Gastroesophageal sphincter (tissue), 4 donors: ENCODE measurements around the gene TTC7B. TPM values are rescaled to one million over a fixed set of nuclear protein-coding genes. Genes with fewer than 3 reads are reported as not detected.

Experiments
- ATAC-seq: fragments of 150-250 bp; one replicate; pipeline ENCODE4 v1.9.1; 2016; ENCODE audit warnings: mild to moderate bottlenecking, moderate library complexity
- H3K27ac ChIP-seq, 4 donors: fragments of 200-600 bp; sonication (generic) in 3 of 4; 1 replicate in 3 of 4; 2 replicates in 1 of 4; pipeline ENCODE4 v1.5.1; 2016 to 2019
- H3K27me3 ChIP-seq: fragments of 200-600 bp; sonication (generic); one replicate; pipeline ENCODE4 v1.5.1; 2019
- H3K36me3 ChIP-seq, 2 donors: fragments of 200-600 bp; sonication (generic); one replicate each; pipeline ENCODE4 v1.5.1; 2019; ENCODE audit warnings: control low read depth in 1 of 2
- H3K4me1 ChIP-seq, 3 donors: fragments of 200-600 bp; sonication (generic); 1 replicate in 2 of 3; 2 replicates in 1 of 3; pipeline ENCODE4 v1.5.1; 2016 to 2019; ENCODE audit warnings: control low read depth in 2 of 3
- H3K4me3 ChIP-seq, 2 donors: fragments of 200-600 bp; sonication (generic); one replicate each; pipeline ENCODE4 v1.5.1; 2019; ENCODE audit warnings: mild to moderate bottlenecking in 1 of 2, moderate library complexity in 1 of 2
- H3K9me3 ChIP-seq, 3 donors: fragments of 200-600 bp; sonication (generic); one replicate each; pipeline ENCODE4 v1.5.1; 2017 to 2019; ENCODE audit warnings: control low read depth in 2 of 3
- EP300 ChIP-seq: sonication (generic); formaldehyde crosslinking; IDR thresholded peaks from one replicate; pipeline ENCODE4 v1.6.1; 2017; ENCODE audit warnings: antibody characterized with exemption, mild to moderate bottlenecking
- POLR2A ChIP-seq, 2 donors: fragments of 450-650 bp; IDR thresholded peaks; one replicate each; pipeline ENCODE4 v1.6.1; 2017; ENCODE audit warnings: antibody characterized with exemption in 2 of 2, mild to moderate bottlenecking in 2 of 2, moderate library complexity in 1 of 2
- POLR2AphosphoS5 ChIP-seq: sonication (generic); formaldehyde crosslinking; IDR thresholded peaks from one replicate; pipeline ENCODE4 v1.6.1; 2017; ENCODE audit warnings: antibody characterized with exemption
- WGBS, 2 donors: methylation state at CpG; one replicate each; pipeline ENCODE4 v1.1.5; 2018; ENCODE audit warnings: low coverage in 1 of 2; 5-methylcytosine and 5-hydroxymethylcytosine counted together
- total RNA-seq, 4 donors: library from RNA; depleted of rRNA; stranded (reverse); fragments of >200 nt; gene quantifications; one replicate each; pipeline ENCODE4 v1.1.0, GENCODE V29; 2016
- TF ChIP-seq, protein P1 (sequence below), 4 experiments: fragments of 200-600 bp in 2 of 4; fragments of 450-650 bp in 2 of 4; sonication (generic) in 1 of 4; IDR thresholded peaks; one replicate each; pipeline ENCODE4 v1.5.1; 2017 to 2019; ENCODE audit warnings: antibody characterized with exemption in 4 of 4, mild to moderate bottlenecking in 2 of 4, moderate library complexity in 2 of 4

The TTC7B gene
- total RNA-seq, 4 donors from 2014 or later: 59.0 to 170 (median 64.1) TPM

DNA sequence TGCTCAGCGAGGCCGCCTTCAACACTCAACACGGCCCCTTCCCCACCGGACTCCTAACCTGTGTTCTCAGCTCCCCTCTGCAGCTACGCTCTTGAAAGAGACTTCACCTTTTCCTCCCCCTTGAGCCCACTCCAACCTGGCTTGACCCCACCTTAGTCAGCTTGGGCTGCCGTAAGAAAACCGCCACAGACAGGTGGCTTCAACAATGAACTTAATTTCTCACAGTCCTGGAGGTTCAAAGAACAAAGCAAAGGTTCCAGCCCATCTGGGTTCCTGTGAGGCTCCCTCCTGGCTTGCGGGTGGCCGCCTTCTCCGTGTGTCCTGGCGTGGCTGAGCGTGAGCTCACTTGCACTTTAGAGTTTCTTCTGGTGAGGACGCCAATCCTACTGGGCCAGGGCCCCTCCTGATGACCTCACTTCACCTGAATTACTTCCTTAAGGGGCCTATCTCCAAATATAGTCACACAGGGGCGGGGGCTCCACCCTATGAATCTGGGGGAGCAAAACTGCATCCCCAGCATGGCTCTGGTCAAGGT, 280.6 kb downstream of the TTC7B start:
- Histone ChIP-seq H3K4me3 (no peak overlapping the region), H3K9me3 (no peaks in the 10 kb centered on the region), H3K4me1 (peaks cover 0 to 43% (median 10%) of the 10 kb centered on the region in 3 donors), H3K27ac (peak overlapping the region in 3 of 4 donors; percentile 23 to 71 (median 68)), H3K27me3 (no peaks in the 10 kb centered on the region), H3K36me3 (peaks cover 0 to 19% of the 10 kb centered on the region in 2 donors)
- no peak for ATAC-seq
- TF ChIP-seq, protein P1, sequence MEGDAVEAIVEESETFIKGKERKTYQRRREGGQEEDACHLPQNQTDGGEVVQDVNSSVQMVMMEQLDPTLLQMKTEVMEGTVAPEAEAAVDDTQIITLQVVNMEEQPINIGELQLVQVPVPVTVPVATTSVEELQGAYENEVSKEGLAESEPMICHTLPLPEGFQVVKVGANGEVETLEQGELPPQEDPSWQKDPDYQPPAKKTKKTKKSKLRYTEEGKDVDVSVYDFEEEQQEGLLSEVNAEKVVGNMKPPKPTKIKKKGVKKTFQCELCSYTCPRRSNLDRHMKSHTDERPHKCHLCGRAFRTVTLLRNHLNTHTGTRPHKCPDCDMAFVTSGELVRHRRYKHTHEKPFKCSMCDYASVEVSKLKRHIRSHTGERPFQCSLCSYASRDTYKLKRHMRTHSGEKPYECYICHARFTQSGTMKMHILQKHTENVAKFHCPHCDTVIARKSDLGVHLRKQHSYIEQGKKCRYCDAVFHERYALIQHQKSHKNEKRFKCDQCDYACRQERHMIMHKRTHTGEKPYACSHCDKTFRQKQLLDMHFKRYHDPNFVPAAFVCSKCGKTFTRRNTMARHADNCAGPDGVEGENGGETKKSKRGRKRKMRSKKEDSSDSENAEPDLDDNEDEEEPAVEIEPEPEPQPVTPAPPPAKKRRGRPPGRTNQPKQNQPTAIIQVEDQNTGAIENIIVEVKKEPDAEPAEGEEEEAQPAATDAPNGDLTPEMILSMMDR (IDR thresholded peaks at IDR 0.05): no peak
- 95% methylated on average over 4 of the region's 14 CpGs; no CpG with 5 or more reads in 1 of the 2 donors for WGBS, 2 donors

DNA sequence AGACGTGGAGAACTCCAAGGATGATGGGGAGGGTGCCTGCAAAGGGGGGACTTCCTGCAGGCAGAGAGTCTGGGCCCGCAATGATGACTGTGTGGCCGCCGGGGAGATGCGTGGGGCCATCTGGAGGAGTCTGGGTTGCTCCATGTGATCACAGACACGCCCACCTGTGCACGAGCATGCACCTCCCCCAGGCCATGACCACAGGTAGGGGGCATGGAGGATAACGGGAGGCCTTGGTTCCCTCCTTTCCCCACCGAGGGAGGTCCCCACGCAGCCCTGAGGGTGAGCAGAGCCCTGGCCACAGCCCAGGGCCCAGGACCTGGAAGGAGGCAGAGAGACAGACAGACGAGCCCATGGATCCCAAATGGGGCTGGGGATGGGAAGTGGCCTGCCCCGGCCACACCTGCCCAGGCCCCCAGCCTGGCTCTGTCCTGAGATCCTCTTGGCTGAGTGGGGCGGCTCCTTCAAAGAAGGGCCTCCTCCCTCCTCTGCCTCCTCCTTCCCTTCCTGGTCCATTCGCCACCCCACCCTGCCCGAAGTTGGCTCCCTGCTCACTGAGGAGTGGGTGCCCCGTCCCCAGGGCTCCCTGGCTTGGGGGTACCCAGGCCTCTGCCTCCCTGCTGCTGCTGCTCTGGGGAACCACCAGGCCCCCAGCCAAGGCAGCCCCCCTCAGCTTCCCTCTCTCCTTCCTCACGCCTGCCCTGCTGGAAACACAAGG, 281.2 kb downstream of the TTC7B start:
- 75 to 90% methylated on average over 2 to 4 of the region's 17 CpGs for WGBS, 2 donors
- no peaks in the 10 kb centered on the region for H3K27me3 ChIP-seq
- peak overlapping the region in 1 of 4 donors; percentile 68 for H3K27ac ChIP-seq
- ATAC-seq: no peak
- H3K9me3 ChIP-seq: no peaks in the 10 kb centered on the region
- peaks cover 0 to 43% (median 10%) of the 10 kb centered on the region in 3 donors for H3K4me1 ChIP-seq
- H3K4me3 ChIP-seq: no peak overlapping the region
- peaks cover 0 to 14% of the 10 kb centered on the region in 2 donors for H3K36me3 ChIP-seq
- TF ChIP-seq, protein P1 (IDR thresholded peaks at IDR 0.05): no peak
- no peak for TF ChIP-seq POLR2AphosphoS5
- TF ChIP-seq EP300: no peak
- no peak for TF ChIP-seq POLR2A (IDR thresholded peaks at IDR 0.05)

DNA sequence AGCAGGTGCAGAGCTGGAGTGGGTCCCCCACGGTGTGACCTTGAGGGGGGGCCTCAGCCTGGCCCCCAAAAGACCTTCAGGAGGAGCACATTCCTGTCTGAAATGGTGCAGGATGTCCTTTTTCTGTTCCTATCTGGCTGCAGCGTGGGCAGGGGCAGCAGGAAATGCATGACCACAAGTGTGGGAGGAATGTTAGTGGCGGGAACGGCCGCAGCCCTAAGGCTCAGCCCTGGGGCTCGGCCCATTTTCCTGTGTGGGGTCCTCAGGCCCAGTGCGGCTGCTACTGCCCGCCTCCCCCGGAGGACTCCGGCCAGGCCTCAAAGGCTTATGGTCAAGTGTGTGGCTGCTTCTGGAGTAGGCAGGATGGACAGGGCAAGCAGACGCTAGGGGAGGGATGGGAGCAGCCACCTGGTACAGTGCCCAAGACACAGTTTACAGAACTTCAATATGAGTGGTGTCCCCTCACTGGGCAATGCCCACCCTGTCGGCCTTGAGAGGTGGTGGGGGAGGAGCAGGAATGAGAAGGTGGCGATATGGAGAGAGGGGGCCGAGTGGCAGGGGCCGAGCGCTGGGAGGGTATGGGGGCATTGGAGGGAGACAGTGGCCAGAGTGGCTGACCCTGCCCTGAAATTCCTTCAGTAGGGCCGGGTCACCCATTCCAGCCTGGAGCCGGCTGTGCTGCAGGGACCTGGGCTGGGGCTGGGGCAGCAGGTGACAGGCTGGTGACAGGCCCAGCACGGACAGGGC, 282.0 kb downstream of the TTC7B start:
- Histone ChIP-seq H3K27ac (no peak overlapping the region), H3K4me1 (peaks cover 0 to 43% (median 10%) of the 10 kb centered on the region in 3 donors), H3K36me3 (peaks cover 0 to 6% of the 10 kb centered on the region in 2 donors), H3K9me3 (no peaks in the 10 kb centered on the region), H3K4me3 (no peak overlapping the region), H3K27me3 (no peaks in the 10 kb centered on the region)
- 81 to 100% methylated on average over 1 to 6 of the region's 19 CpGs for whole genome bisulfite sequencing, 2 donors
- no peak for TF ChIP-seq POLR2A (IDR thresholded peaks at IDR 0.05)
- TF ChIP-seq POLR2AphosphoS5: no peak
- no peak for TF ChIP-seq EP300
- TF ChIP-seq, protein P1 (IDR thresholded peaks at IDR 0.05): no peak
- no peak for ATAC-seq

DNA sequence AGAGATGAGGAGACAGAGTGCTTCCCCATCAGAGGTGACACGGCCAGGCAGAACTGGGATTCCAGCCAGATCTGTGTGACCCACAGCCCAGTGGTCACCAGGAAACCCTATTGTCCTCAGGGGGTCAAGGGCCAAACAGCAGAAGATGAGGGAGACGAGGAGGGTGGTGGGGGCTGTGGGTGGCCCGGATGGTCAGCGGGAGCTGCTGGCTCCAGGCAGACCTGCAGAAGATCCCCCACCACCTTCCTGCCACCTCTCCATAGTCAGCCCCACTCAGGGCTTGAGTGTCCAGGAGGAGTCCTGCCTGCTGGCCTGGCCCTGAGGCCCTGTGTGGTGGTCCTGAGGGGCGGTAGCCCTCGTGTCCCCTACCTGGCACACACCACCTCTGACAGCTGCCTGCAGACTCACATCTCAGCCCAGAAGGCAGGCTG, 282.6 kb downstream of the TTC7B start:
- no peaks in the 10 kb centered on the region for H3K27me3 ChIP-seq
- TF ChIP-seq EP300: no peak
- H3K4me1 ChIP-seq: peaks cover 0 to 43% (median 10%) of the 10 kb centered on the region in 3 donors
- no peaks in the 10 kb centered on the region for H3K9me3 ChIP-seq
- no CpG with 5 or more reads among the region's 6 CpGs for WGBS, 2 donors
- no peak overlapping the region for H3K4me3 ChIP-seq
- H3K36me3 ChIP-seq: no peaks in the 10 kb centered on the region
- no peak for ATAC-seq
- H3K27ac ChIP-seq: no peak overlapping the region

DNA sequence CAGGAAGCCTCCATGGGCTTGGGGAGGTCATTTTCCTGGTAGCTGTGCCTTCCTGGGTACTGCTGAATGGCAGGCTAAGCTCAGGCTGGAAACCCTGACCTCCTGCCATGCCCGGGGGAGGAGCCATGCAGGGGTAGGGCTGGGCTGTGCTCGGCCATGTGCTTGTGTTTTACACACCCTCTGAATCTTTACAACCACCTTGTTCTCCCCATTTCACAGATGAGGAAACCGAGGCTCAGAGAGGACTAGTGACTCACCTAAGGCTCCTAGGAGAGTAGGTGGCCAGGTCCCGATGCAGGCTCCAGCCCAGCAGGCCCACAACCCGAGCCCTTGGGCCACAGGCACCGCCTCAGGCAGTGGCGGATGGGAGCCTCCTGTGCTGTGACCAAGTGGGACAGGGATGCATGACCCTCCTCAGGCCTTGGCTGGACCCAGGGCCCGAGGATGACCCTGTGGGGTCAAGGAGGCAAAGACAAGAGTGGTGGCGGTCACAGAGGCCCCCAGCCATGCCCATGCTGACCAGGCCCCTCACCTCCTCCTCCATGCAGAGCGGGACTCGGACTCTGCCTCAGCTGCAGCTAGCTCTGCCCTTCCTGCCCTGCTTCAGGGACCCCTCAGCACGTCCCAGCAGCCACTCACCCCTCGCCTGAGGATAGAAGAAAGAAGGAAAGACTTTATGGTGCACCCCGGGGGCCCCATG, 283.3 kb downstream of the TTC7B start:
- H3K4me1 ChIP-seq: peaks cover 0 to 43% (median 10%) of the 10 kb centered on the region in 3 donors
- H3K4me3 ChIP-seq: no peak overlapping the region
- ATAC-seq: no peak
- H3K9me3 ChIP-seq: no peaks in the 10 kb centered on the region
- no peak overlapping the region for H3K27ac ChIP-seq
- H3K36me3 ChIP-seq: no peaks in the 10 kb centered on the region
- no CpG with 5 or more reads among the region's 14 CpGs for WGBS, 2 donors
- no peak for TF ChIP-seq EP300
- TF ChIP-seq POLR2A (IDR thresholded peaks at IDR 0.05): no peak
- TF ChIP-seq POLR2AphosphoS5: no peak
- TF ChIP-seq, protein P1 (IDR thresholded peaks at IDR 0.05): no peak
- no peaks in the 10 kb centered on the region for H3K27me3 ChIP-seq
